SK-N-SH (cell line): ENCODE measurements around the gene GRM7. TPM values are rescaled to one million over a fixed set of nuclear protein-coding genes. Genes with fewer than 3 reads are reported as not detected.

Experiments used
- CTCF ChIA-PET: fragments of 300-600, 350-600 bp; formaldehyde crosslinking; extraction: SDS; loops from one replicate; lab custom pipeline; 2021; lab: Yijun Ruan, JAX
- POLR2A ChIA-PET: fragments of 350-600 bp; sonication (Branson Sonifier 250); formaldehyde crosslinking; extraction: SDS; loops from one replicate; lab custom pipeline; 2020; ENCODE audit warnings: antibody characterized with exemption, inconsistent platforms; lab: Yijun Ruan, JAX
- DNase-seq: peaks from one replicate; pipeline ENCODE4 v3.0.0; 2012
- H2AFZ ChIP-seq: fragments of 200-600 bp; sonication (generic); 2 replicates; pipeline ENCODE4 v1.8.1; 2016; ENCODE audit warnings: antibody characterized with exemption, mild to moderate bottlenecking, low read depth
- H3F3A ChIP-seq: fragments of 200-600 bp; sonication (generic); replicated peaks from 2 replicates; pipeline ENCODE3; 2016; ENCODE audit warnings: antibody characterized with exemption, mild to moderate bottlenecking; ENCODE audit not compliant: insufficient read depth
- H3K27ac ChIP-seq, 2 experiments: fragments of 200-500 bp in 1 of 2; fragments of 200-600 bp in 1 of 2; sonication (Bioruptor generic) in 1 of 2; sonication (generic), shearing (Covaris generic) in 1 of 2; 2 replicates each; pipeline versions ENCODE4 v1.5.1 to v1.6.1; 2014 to 2016; ENCODE audit warnings: low read depth in 2 of 2, inconsistent platforms in 1 of 2, low read length in 1 of 2, mild to moderate bottlenecking in 1 of 2, mixed read lengths in 1 of 2
- H3K27me3 ChIP-seq: fragments of 200-600 bp; sonication (generic), shearing (Covaris generic); 2 replicates; pipeline ENCODE4 v1.6.1; 2016; ENCODE audit warnings: mixed run types; ENCODE audit not compliant: insufficient read depth
- H3K36me3 ChIP-seq, 2 experiments: fragments of 200-500 bp in 1 of 2; fragments of 200-600 bp in 1 of 2; sonication (Bioruptor generic) in 1 of 2; sonication (generic) in 1 of 2; replicated peaks in 1 of 2; 2 replicates each; pipeline versions ENCODE3 to v1.5.1; 2014 to 2016; ENCODE audit warnings: low read length in 1 of 2, mild to moderate bottlenecking in 1 of 2; ENCODE audit not compliant: insufficient read depth in 2 of 2, control insufficient read depth in 1 of 2
- H3K4me1 ChIP-seq, 2 experiments: fragments of 200-500 bp in 1 of 2; fragments of 200-600 bp in 1 of 2; sonication (Bioruptor generic) in 1 of 2; sonication (generic), shearing (Covaris generic) in 1 of 2; 2 replicates each; pipeline versions ENCODE4 v1.5.1 to v1.6.1; 2014 to 2016; ENCODE audit warnings: low read depth in 1 of 2, low read length in 1 of 2, mixed run types in 1 of 2; ENCODE audit not compliant: insufficient read depth in 2 of 2, control insufficient read depth in 1 of 2
- H3K4me2 ChIP-seq: fragments of 200-600 bp; sonication (generic), shearing (Covaris generic); 2 replicates; pipeline ENCODE4 v1.6.1; 2017; ENCODE audit warnings: mixed run types
- H3K4me3 ChIP-seq, 2 experiments: fragments of 200-500 bp in 1 of 2; fragments of 200-600 bp in 1 of 2; sonication (Bioruptor generic) in 1 of 2; sonication (generic), shearing (Covaris generic) in 1 of 2; 2 replicates each; pipeline versions ENCODE4 v1.5.1 to v1.8.1; 2014 to 2016; ENCODE audit warnings: low read depth in 2 of 2, inconsistent platforms in 1 of 2, low read length in 1 of 2, mild to moderate bottlenecking in 1 of 2, mixed read lengths in 1 of 2, moderate library complexity in 1 of 2
- H3K79me2 ChIP-seq: fragments of 200-600 bp; sonication (generic); 2 replicates; pipeline ENCODE4 v1.8.1; 2017; ENCODE audit warnings: mild to moderate bottlenecking; ENCODE audit not compliant: insufficient read depth
- H3K9ac ChIP-seq: fragments of 200-600 bp; sonication (generic); 2 replicates; pipeline ENCODE4 v1.6.1; 2017; ENCODE audit warnings: mixed run types
- H3K9me2 ChIP-seq: fragments of 200-600 bp; sonication (generic); 2 replicates; pipeline ENCODE4 v1.6.1; 2017; ENCODE audit warnings: mixed run types
- H3K9me3 ChIP-seq: fragments of 200-600 bp; sonication (generic); 2 replicates; pipeline ENCODE4 v1.6.1; 2017; ENCODE audit warnings: mixed run types, mild to moderate bottlenecking, moderate library complexity
- H4K20me1 ChIP-seq: fragments of 200-600 bp; sonication (generic); 2 replicates; pipeline ENCODE4 v1.6.1; 2017; ENCODE audit warnings: mild to moderate bottlenecking, mixed run types; ENCODE audit not compliant: insufficient read depth
- CHD2 ChIP-seq: fragments of 150-350 bp; IDR thresholded peaks from 2 replicates; pipeline ENCODE4 v1.6.1; 2018; ENCODE audit warnings: low read length; ENCODE audit not compliant: partially characterized antibody
- EZH2phosphoT487 ChIP-seq: fragments of 200-600 bp; sonication (generic); IDR thresholded peaks from 2 replicates; pipeline ENCODE4 v1.6.1; 2017; ENCODE audit warnings: low read depth, mixed run types, mild to moderate bottlenecking, antibody characterized with exemption, moderate library complexity, borderline replicate concordance
- FOXM1 ChIP-seq: IDR thresholded peaks from 2 replicates; pipeline ENCODE4 v1.4.0; 2012; ENCODE audit warnings: low read depth, mild to moderate bottlenecking
- GABPA ChIP-seq: IDR thresholded peaks from 2 replicates; pipeline ENCODE4 v1.4.0; 2012; ENCODE audit warnings: low read depth, mild to moderate bottlenecking
- MAX ChIP-seq: IDR thresholded peaks from 2 replicates; pipeline ENCODE4 v1.4.0; 2012; ENCODE audit warnings: low read depth
- MEF2A ChIP-seq: IDR thresholded peaks from 2 replicates; pipeline ENCODE4 v1.4.0; 2012; ENCODE audit warnings: low read depth, borderline replicate concordance
- MXI1 ChIP-seq: IDR thresholded peaks from 2 replicates; pipeline ENCODE4 v1.6.1; 2012; ENCODE audit warnings: mild to moderate bottlenecking, low read depth, low read length, improper control_type of control experiment
- POLR2AphosphoS5 ChIP-seq: IDR thresholded peaks from 2 replicates; pipeline ENCODE4 v1.6.1; 2012; ENCODE audit warnings: low read depth, low read length
- RCOR1 ChIP-seq: fragments of 150-350 bp; IDR thresholded peaks from 2 replicates; pipeline ENCODE4 v1.6.1; 2017; ENCODE audit warnings: antibody characterized with exemption, low read length
- SIN3A ChIP-seq: IDR thresholded peaks from 2 replicates; pipeline ENCODE4 v1.6.1; 2012; ENCODE audit warnings: low read depth, mild to moderate bottlenecking, low read length, moderate library complexity, borderline replicate concordance
- TAF1 ChIP-seq: IDR thresholded peaks from 2 replicates; pipeline ENCODE4 v1.6.1; 2012; ENCODE audit warnings: low read depth, mild to moderate bottlenecking, low read length, moderate library complexity, borderline replicate concordance
- TCF12 ChIP-seq: IDR thresholded peaks from 2 replicates; pipeline ENCODE4 v1.4.0; 2012
- YY1 ChIP-seq: IDR thresholded peaks from 2 replicates; pipeline ENCODE4 v1.4.0; 2012; ENCODE audit warnings: low read depth, mild to moderate bottlenecking
- ZBTB33 ChIP-seq: IDR thresholded peaks from 2 replicates; pipeline ENCODE4 v1.4.0; 2012; ENCODE audit warnings: low read depth, borderline replicate concordance
- WGBS: methylation state at CpG from one replicate; pipeline ENCODE4 v1.1.6; 2017; ENCODE audit warnings: low lambda C conversion rate; 5-methylcytosine and 5-hydroxymethylcytosine counted together
- polyA plus RNA-seq, 3 experiments: library from polyadenylated mRNA; depleted of rRNA; stranded (reverse); fragments of >200 nt; gene quantifications; 2 replicates each; pipeline ENCODE4 v1.2.3, GENCODE V29; 2012
- TF ChIP-seq, protein P1 (sequence below): fragments of 200-600 bp; sonication (generic); IDR thresholded peaks from 2 replicates; pipeline ENCODE4 v1.6.1; 2017; ENCODE audit warnings: antibody characterized with exemption, mild to moderate bottlenecking, moderate library complexity
- TF ChIP-seq, protein P2 (sequence below): IDR thresholded peaks from 2 replicates; pipeline ENCODE4; 2012
- TF ChIP-seq, protein P3 (sequence below): fragments of 150-350 bp; IDR thresholded peaks from 2 replicates; pipeline ENCODE4 v1.6.1; 2017; ENCODE audit warnings: antibody characterized with exemption, low read length, low read depth, borderline replicate concordance

Gene GRM7
- polyA plus RNA-seq, 1 of the 3 experiments (the other 2 are of a cell fraction) = 0.03 TPM

DNA sequence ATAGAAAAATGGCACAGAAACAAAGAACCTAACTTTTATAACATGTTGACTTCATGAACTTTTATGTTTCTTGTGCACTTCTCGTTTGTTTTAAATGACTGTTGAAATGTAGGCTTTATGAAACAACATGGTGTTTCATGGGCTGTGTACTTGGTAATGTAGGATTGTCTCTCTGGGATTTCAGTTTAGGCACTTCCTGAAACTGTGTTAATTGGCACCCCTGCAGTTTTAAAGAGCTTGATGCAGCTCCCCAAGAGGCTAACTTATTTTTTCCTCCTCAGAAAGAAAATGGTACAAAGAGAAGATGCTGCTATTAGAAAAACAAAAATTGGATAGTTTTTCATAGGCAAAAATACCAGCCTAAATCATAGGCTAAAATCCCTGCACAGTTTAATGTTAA, 239.2 kb downstream of the GRM7 start (continued):
- TF ChIP-seq ZBTB33 = no peak
- no peak for TF ChIP-seq CHD2
- TF ChIP-seq, protein P1, sequence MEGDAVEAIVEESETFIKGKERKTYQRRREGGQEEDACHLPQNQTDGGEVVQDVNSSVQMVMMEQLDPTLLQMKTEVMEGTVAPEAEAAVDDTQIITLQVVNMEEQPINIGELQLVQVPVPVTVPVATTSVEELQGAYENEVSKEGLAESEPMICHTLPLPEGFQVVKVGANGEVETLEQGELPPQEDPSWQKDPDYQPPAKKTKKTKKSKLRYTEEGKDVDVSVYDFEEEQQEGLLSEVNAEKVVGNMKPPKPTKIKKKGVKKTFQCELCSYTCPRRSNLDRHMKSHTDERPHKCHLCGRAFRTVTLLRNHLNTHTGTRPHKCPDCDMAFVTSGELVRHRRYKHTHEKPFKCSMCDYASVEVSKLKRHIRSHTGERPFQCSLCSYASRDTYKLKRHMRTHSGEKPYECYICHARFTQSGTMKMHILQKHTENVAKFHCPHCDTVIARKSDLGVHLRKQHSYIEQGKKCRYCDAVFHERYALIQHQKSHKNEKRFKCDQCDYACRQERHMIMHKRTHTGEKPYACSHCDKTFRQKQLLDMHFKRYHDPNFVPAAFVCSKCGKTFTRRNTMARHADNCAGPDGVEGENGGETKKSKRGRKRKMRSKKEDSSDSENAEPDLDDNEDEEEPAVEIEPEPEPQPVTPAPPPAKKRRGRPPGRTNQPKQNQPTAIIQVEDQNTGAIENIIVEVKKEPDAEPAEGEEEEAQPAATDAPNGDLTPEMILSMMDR = no peak
- TF ChIP-seq MAX = no peak

GRCh38 chr3:7106635-7107034, 245.7 kb downstream of the GRM7 start:
- 7% methylated on average over 1 of the region's 1 CpG for WGBS
- H3K9me2 ChIP-seq = no peaks in the 10 kb centered on the region

DNA sequence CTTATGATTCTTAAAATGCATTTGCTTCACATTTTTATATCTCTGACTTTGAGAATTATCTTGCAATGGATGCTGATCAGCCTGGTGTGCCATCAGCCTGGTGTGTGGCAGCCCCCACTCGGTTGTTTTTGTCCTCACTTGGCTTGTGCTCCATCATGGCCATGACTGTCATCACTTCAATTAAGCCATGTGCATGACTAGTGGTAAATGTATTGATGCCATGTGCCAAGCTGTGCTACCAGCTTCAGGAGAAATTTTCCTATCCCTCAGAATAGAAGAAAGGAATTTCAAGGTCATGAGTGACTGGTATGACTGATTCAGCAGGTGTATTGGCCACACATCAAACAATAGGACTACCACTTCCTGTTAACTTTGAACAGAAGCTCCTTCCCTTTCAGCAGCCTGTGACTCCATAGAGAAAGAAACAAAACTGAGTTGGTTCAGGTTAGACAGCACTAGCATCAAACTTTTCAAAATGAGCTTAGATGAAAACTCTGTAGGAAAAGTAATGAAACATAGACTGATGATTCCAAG, 251.7 kb downstream of the GRM7 start:
- no peaks in the 10 kb centered on the region for H3K4me1 ChIP-seq
- no peak overlapping the region for H3K4me3 ChIP-seq
- H3K27ac ChIP-seq = no peak overlapping the region
- ChIA-PET POLR2A (no interaction called here), CTCF (interaction anchor here (0.6 to 0.7 kb wide), 2 partner anchors 26 to 184 kb away, joined by 3 read pairs; no protein-coding TSS in a partner anchor)
- H3F3A ChIP-seq = no peaks in the 10 kb centered on the region
- 0 out of 2 replicates have a peak, but pooled peaks cover 4% of the 10 kb centered on the region for H3K9me3 ChIP-seq
- H3K79me2 ChIP-seq = no peaks in the 10 kb centered on the region
- H3K9ac ChIP-seq = no peak overlapping the region
- H3K27me3 ChIP-seq = no peaks in the 10 kb centered on the region
- H3K36me3 ChIP-seq = no peaks in the 10 kb centered on the region
- H3K9me2 ChIP-seq = no peaks in the 10 kb centered on the region
- no peak for DNase-seq
- H3K4me2 ChIP-seq = no peak overlapping the region
- no peaks in the 10 kb centered on the region for H4K20me1 ChIP-seq
- WGBS = 0% methylated on average over 1 of the region's 1 CpG
- H2AFZ ChIP-seq = no peak overlapping the region
- TF ChIP-seq YY1 = no peak
- TF ChIP-seq EZH2phosphoT487 = no peak
- no peak for TF ChIP-seq SIN3A
- no peak for TF ChIP-seq MEF2A
- no peak for TF ChIP-seq CHD2
- TF ChIP-seq, protein P2, sequence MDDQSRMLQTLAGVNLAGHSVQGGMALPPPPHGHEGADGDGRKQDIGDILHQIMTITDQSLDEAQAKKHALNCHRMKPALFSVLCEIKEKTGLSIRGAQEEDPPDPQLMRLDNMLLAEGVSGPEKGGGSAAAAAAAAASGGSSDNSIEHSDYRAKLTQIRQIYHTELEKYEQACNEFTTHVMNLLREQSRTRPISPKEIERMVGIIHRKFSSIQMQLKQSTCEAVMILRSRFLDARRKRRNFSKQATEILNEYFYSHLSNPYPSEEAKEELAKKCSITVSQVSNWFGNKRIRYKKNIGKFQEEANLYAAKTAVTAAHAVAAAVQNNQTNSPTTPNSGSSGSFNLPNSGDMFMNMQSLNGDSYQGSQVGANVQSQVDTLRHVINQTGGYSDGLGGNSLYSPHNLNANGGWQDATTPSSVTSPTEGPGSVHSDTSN = no peak
- no peak for TF ChIP-seq RCOR1
- TF ChIP-seq, protein P3, sequence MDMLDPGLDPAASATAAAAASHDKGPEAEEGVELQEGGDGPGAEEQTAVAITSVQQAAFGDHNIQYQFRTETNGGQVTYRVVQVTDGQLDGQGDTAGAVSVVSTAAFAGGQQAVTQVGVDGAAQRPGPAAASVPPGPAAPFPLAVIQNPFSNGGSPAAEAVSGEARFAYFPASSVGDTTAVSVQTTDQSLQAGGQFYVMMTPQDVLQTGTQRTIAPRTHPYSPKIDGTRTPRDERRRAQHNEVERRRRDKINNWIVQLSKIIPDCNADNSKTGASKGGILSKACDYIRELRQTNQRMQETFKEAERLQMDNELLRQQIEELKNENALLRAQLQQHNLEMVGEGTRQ = no peak

More at GRCh38 chr3:7106635-7107034, 245.7 kb downstream of the GRM7 start:
- TF ChIP-seq TAF1 (no peak), POLR2AphosphoS5 (no peak), TCF12 (no peak), FOXM1 (no peak), GABPA (no peak), EZH2phosphoT487 (no peak), MXI1 (no peak), RCOR1 (no peak)
- TF ChIP-seq, protein P2 = no peak
- no peak for DNase-seq
- no peaks in the 10 kb centered on the region for H3K27me3 ChIP-seq
- H3K4me3 ChIP-seq = no peak overlapping the region
- ChIA-PET POLR2A (no interaction called here), CTCF (no interaction called here)
- H2AFZ ChIP-seq = no peak overlapping the region
- no peak overlapping the region for H3K27ac ChIP-seq
- no peak overlapping the region for H3K9ac ChIP-seq
- no peak overlapping the region for H3K4me2 ChIP-seq
- no peaks in the 10 kb centered on the region for H3F3A ChIP-seq
- peaks cover 7% of the 10 kb centered on the region; the same call in 1 of the 2 replicates for H3K9me3 ChIP-seq
- no peaks in the 10 kb centered on the region for H4K20me1 ChIP-seq
- H3K36me3 ChIP-seq = no peaks in the 10 kb centered on the region
- no peaks in the 10 kb centered on the region for H3K79me2 ChIP-seq
- no peaks in the 10 kb centered on the region for H3K4me1 ChIP-seq
